Transverse colon (tissue), 4 donors: ENCODE measurements around the gene OR2H1. TPM values are rescaled to one million over a fixed set of nuclear protein-coding genes. Genes with fewer than 3 reads are reported as not detected.

Experiments used
- DNase-seq: peaks from one replicate; pipeline ENCODE4 v3.0.0-alpha.2; 2019
- H3K27ac ChIP-seq, 4 donors: fragments of 200-600 bp; sonication (generic); 2 replicates each; pipeline ENCODE4 v1.5.1; 2016 to 2018; ENCODE audit warnings: inconsistent platforms in 4 of 4
- H3K27me3 ChIP-seq: fragments of 200-600 bp; sonication (generic); 2 replicates; pipeline ENCODE4 v1.5.1; 2017; ENCODE audit warnings: inconsistent platforms
- H3K36me3 ChIP-seq, 4 donors: fragments of 200-600 bp; sonication (generic); 2 replicates each; pipeline ENCODE4 v1.5.1; 2017 to 2019; ENCODE audit warnings: inconsistent platforms in 4 of 4
- H3K4me1 ChIP-seq, 4 donors: fragments of 200-600 bp; sonication (generic); 2 replicates each; pipeline ENCODE4 v1.5.1; 2017 to 2020; ENCODE audit warnings: inconsistent platforms in 4 of 4
- H3K4me3 ChIP-seq, 4 donors: fragments of 200-600 bp; sonication (generic); 1 replicate in 1 of 4; 2 replicates in 3 of 4; pipeline versions ENCODE4 v1.5.1 to v1.6.1; 2017 to 2019; ENCODE audit warnings: inconsistent platforms in 4 of 4
- H3K9me3 ChIP-seq, 2 donors: fragments of 200-600 bp; sonication (generic); 2 replicates each; pipeline ENCODE4 v1.5.1; 2017 to 2019; ENCODE audit warnings: inconsistent platforms in 2 of 2
- EP300 ChIP-seq: sonication (generic); formaldehyde crosslinking; IDR thresholded peaks from one replicate; pipeline ENCODE4 v1.6.1; 2017; ENCODE audit warnings: antibody characterized with exemption, low read depth
- POLR2A ChIP-seq: fragments of 450-650 bp; IDR thresholded peaks from one replicate; pipeline ENCODE4 v1.6.1; 2016; ENCODE audit warnings: antibody characterized with exemption, mild to moderate bottlenecking, moderate library complexity
- POLR2AphosphoS5 ChIP-seq, 3 donors: sonication (generic); formaldehyde crosslinking; IDR thresholded peaks; one replicate each; pipeline ENCODE4 v1.6.1; 2016; ENCODE audit warnings: antibody characterized with exemption in 3 of 3
- WGBS, 2 donors: methylation state at CpG; one replicate each; pipeline ENCODE4 v1.1.5; 2018; ENCODE audit warnings: low coverage in 1 of 2; 5-methylcytosine and 5-hydroxymethylcytosine counted together
- in situ Hi-C, 4 donors: fragments of 200-750 bp; cut with MboI; loops; one replicate each; pipeline versions ENCODE4 v1.15.0 to v1.15.1; 2017; ENCODE audit warnings: low sequenced_read_pairs in 3 of 4, low pct_ligation_motif_present in 1 of 4, low pct_unique_long_range_greater_than_20kb in 1 of 4
- intact Hi-C: fragments of 100-400 bp; cut with DNase I; formaldehyde crosslinking; loops from one replicate; pipeline ENCODE4 v1.15.1; 2023; ENCODE audit warnings: low total_unique reads
- total RNA-seq, 4 donors: library from RNA; depleted of rRNA; stranded (reverse); fragments of >200 nt; gene quantifications; one replicate each; pipeline ENCODE4 v1.1.0, GENCODE V29; 2016
- TF ChIP-seq, protein P1 (sequence below), 5 experiments: fragments of 200-600 bp in 3 of 5; fragments of 450-650 bp in 2 of 5; sonication (generic) in 3 of 5; IDR thresholded peaks; 1 replicate in 2 of 5; 2 replicates in 3 of 5; pipeline ENCODE4 v1.5.1; 2016 to 2017; ENCODE audit warnings: antibody characterized with exemption in 5 of 5, inconsistent platforms in 3 of 5, mild to moderate bottlenecking in 2 of 5, moderate library complexity in 1 of 5

Gene OR2H1
- total RNA-seq, 4 donors from 2014 or later: not detected

DNA sequence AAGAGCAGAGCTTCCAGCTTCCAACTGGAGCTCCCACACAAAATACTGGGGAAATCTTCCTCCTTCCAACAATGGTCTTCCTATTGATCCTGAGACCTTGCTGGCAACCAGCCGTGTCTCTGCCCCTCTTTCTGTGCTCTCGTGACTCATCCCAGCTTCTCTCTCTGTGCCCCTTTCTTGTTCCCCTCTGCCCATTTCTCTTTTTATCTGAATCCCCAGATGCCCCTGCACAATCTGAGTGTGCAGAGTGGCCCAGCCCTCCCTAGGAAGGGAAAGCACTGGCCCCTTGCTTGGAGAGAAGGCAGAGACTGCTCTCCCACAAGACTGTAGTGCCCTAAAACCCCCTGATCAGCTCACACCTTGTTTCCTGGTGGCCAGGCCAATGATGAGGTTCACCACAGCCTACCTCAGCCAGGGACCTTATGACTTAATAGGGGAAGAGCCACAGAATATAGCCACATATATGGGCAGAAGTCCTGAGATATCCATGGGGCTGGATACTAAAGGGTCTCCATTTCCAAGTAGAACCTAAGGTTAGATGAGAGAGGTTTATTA, 53.9 kb downstream of the OR2H1 start:
- intact Hi-C loops (no loop called here), in situ Hi-C loops (no loop called here)
- DNase-seq: no peak
- no peaks in the 10 kb centered on the region for H3K27me3 ChIP-seq
- H3K4me1 ChIP-seq: no peaks in the 10 kb centered on the region
- H3K36me3 ChIP-seq: no peaks in the 10 kb centered on the region
- WGBS, 2 donors: 69 to 84% methylated on average over 2 of the region's 2 CpGs
- H3K4me3 ChIP-seq: no peak overlapping the region
- H3K27ac ChIP-seq: no peak overlapping the region
- TF ChIP-seq, protein P1, sequence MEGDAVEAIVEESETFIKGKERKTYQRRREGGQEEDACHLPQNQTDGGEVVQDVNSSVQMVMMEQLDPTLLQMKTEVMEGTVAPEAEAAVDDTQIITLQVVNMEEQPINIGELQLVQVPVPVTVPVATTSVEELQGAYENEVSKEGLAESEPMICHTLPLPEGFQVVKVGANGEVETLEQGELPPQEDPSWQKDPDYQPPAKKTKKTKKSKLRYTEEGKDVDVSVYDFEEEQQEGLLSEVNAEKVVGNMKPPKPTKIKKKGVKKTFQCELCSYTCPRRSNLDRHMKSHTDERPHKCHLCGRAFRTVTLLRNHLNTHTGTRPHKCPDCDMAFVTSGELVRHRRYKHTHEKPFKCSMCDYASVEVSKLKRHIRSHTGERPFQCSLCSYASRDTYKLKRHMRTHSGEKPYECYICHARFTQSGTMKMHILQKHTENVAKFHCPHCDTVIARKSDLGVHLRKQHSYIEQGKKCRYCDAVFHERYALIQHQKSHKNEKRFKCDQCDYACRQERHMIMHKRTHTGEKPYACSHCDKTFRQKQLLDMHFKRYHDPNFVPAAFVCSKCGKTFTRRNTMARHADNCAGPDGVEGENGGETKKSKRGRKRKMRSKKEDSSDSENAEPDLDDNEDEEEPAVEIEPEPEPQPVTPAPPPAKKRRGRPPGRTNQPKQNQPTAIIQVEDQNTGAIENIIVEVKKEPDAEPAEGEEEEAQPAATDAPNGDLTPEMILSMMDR (IDR thresholded peaks at IDR 0.05): no peak
- no peak for TF ChIP-seq POLR2AphosphoS5 (IDR thresholded peaks at IDR 0.05)
- no peak for TF ChIP-seq EP300
- TF ChIP-seq POLR2A: no peak
- H3K9me3 ChIP-seq: no peaks in the 10 kb centered on the region

Other genes with a start within 250 kb of the OR2H1 start
- not detected for gene OR14J1, start 155.5 kb upstream of the OR2H1 start, total RNA-seq
- not detected for gene OR5V1, start 88.3 kb upstream of the OR2H1 start, total RNA-seq
- gene OR12D3, start 81.9 kb upstream of the OR2H1 start, total RNA-seq: not detected
- gene OR12D2, start 61.5 kb upstream of the OR2H1 start, total RNA-seq: not detected
- gene OR12D1, start 42.2 kb upstream of the OR2H1 start, total RNA-seq: not detected
- not detected for gene OR10C1, start 17.8 kb upstream of the OR2H1 start, total RNA-seq
- gene OR11A1, start 84 bp upstream of the OR2H1 start, total RNA-seq: not detected
- gene MAS1L, start 30.8 kb downstream of the OR2H1 start, total RNA-seq: not detected
- 1 to 10 TPM in 1 of 4 donors, under 1 TPM in 1, not detected in 2; 0.96 to 8.4 TPM for gene UBD, start 102.6 kb downstream of the OR2H1 start, total RNA-seq
- gene OR2H2, start 128.0 kb downstream of the OR2H1 start, total RNA-seq: not detected
- gene GABBR1, start 176.0 kb downstream of the OR2H1 start, total RNA-seq: 10 to 100 TPM; 11.5 to 40.4 (median 30.5) TPM
- not detected for gene MOG, start 199.9 kb downstream of the OR2H1 start, total RNA-seq
- gene ZFP57, start 224.0 kb downstream of the OR2H1 start, total RNA-seq: under 1 TPM in 1 of 4 donors, not detected in 3; 0.27 TPM